Sigmoid colon (tissue), 7 donors: Measurements from ENCODE around the gene LDB2. TPM values are rescaled to one million over a fixed set of nuclear protein-coding genes. Genes with fewer than 3 reads are reported as not detected.

Experiments
- DNase-seq: peaks from one replicate; pipeline ENCODE4 v3.0.0-alpha.2; 2019
- H3K27ac ChIP-seq, 4 donors: fragments of 200-600 bp; sonication (generic); one replicate each; pipeline ENCODE4 v1.5.1; 2016 to 2019; ENCODE audit warnings: mild to moderate bottlenecking in 1 of 4
- H3K27me3 ChIP-seq, 3 donors: fragments of 200-600 bp; sonication (generic); one replicate each; pipeline ENCODE4 v1.5.1; 2019; ENCODE audit warnings: mild to moderate bottlenecking in 1 of 3
- H3K36me3 ChIP-seq, 4 donors: fragments of 200-600 bp; sonication (generic); one replicate each; pipeline ENCODE4 v1.5.1; 2016 to 2019
- H3K4me1 ChIP-seq, 4 donors: fragments of 200-600 bp; sonication (generic); one replicate each; pipeline ENCODE4 v1.5.1; 2017 to 2019
- H3K4me3 ChIP-seq, 4 donors: fragments of 200-600 bp; sonication (generic); one replicate each; pipeline ENCODE4 v1.5.1; 2017 to 2019; ENCODE audit warnings: mild to moderate bottlenecking in 2 of 4, moderate library complexity in 1 of 4
- H3K9me3 ChIP-seq, 4 donors: fragments of 200-600 bp in 3 of 4; sonication (generic) in 3 of 4; one replicate each; pipeline versions ENCODE4 v1.5.1 to v1.6.1; 2013 to 2019
- CTCF ChIP-seq, 4 experiments: fragments of 450-650 bp in 3 of 4; fragments of 200-600 bp in 1 of 4; IDR thresholded peaks; one replicate each; pipeline ENCODE4 v1.5.1; 2016 to 2019; ENCODE audit warnings: antibody characterized with exemption in 4 of 4, mild to moderate bottlenecking in 3 of 4, moderate library complexity in 2 of 4
- EP300 ChIP-seq, 4 donors: sonication (generic); formaldehyde crosslinking; IDR thresholded peaks; one replicate each; pipeline ENCODE4 v1.6.1; 2017; ENCODE audit warnings: antibody characterized with exemption in 4 of 4
- POLR2A ChIP-seq, 2 donors: fragments of 450-650 bp; IDR thresholded peaks; one replicate each; pipeline ENCODE4 v1.6.1; 2016; ENCODE audit warnings: antibody characterized with exemption in 2 of 2, mild to moderate bottlenecking in 2 of 2, moderate library complexity in 2 of 2
- POLR2AphosphoS5 ChIP-seq, 4 donors: sonication (generic); formaldehyde crosslinking; IDR thresholded peaks; one replicate each; pipeline ENCODE4 v1.6.1; 2017; ENCODE audit warnings: antibody characterized with exemption in 4 of 4
- WGBS, 2 donors: extraction: QIAGEN DNeasy Blood & Tissue Kit; methylation state at CpG; one replicate each; pipeline ENCODE4 v1.1.7; 2013; 5-methylcytosine and 5-hydroxymethylcytosine counted together
- intact Hi-C: fragments of 100-400 bp; cut with DNase I; formaldehyde crosslinking; loops from one replicate; pipeline ENCODE4 v1.15.1; 2023
- polyA plus RNA-seq, 3 donors: library from polyadenylated mRNA; stranded (reverse); fragments of 200-250 nt; gene quantifications; one replicate each; pipeline ENCODE4 v1.2.3, GENCODE V29; 2013
- total RNA-seq, 4 donors: library from RNA; depleted of rRNA; stranded (reverse); fragments of >200 nt; gene quantifications; one replicate each; pipeline ENCODE4 v1.1.0, GENCODE V29; 2016
- donor health status: healthy with polysubstance abuse.
- donor health status: Bipolar disorder and iron deficiency.
- donor health status: healthy.

The LDB2 gene
- total and polyA plus RNA-seq, 7 donors: 2.1 to 28.5 (median 18.3) TPM

DNA sequence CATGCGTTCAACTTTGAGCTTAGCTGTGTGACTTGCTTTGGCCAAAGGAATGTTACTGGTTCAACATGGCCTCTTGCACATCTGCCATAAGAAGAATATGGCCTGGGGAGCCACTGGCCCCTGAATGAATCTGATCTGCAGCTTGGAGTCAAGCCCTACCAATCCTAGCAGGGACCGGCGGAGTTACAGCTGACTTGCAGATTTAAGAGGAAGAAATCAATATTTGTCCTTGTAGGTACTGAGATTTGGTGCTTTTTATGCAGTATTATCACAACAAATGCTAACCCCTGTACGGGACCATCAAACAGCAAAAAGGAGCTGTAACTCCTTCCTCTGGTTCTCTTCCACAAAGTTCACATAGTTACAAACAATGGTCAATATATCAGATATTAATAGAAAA lies 252.0 kb downstream of the LDB2 start:
- no peak for TF ChIP-seq EP300 (IDR thresholded peaks at IDR 0.05)
- no peak for TF ChIP-seq POLR2A (IDR thresholded peaks at IDR 0.05)
- no peak for TF ChIP-seq CTCF (IDR thresholded peaks at IDR 0.05)
- no peak for TF ChIP-seq POLR2AphosphoS5 (IDR thresholded peaks at IDR 0.05)
- intact Hi-C loops: no loop called here
- H3K4me1 ChIP-seq: no peaks in the 10 kb centered on the region
- no peak for DNase-seq
- H3K27ac ChIP-seq: no peak overlapping the region
- H3K9me3 ChIP-seq: no peaks in the 10 kb centered on the region
- no peak overlapping the region for H3K4me3 ChIP-seq
- no peaks in the 10 kb centered on the region for H3K27me3 ChIP-seq
- WGBS, 2 donors: 85 to 87% methylated on average over 4 of the region's 4 CpGs
- no peaks in the 10 kb centered on the region for H3K36me3 ChIP-seq

DNA sequence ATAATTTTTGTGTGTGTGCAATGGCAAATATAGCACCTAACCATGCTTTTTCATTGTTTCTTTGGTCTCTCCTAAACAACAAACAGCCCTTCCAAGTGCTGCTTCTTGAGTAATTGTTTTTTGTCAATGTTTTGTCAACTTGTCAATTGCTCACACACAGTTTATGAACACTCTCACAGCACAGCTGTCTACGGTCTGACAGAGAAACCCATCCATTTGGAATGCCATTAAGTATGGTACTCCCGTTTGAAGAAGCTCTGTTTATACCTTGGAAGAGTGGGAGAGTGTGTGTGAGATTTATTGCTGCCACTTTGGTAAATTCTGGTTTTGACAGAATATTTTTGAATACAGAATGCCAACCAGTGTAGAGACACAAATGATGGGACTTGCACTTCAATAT lies 254.6 kb downstream of the LDB2 start:
- 43 to 65% methylated on average over 2 of the region's 2 CpGs for whole genome bisulfite sequencing, 2 donors
- H3K27me3 ChIP-seq: no peaks in the 10 kb centered on the region
- intact Hi-C loops: no loop called here

GRCh38 chr4:16642897-16643296 lies 255.5 kb downstream of the LDB2 start:
- 76 to 77% methylated on average over 5 of the region's 5 CpGs for WGBS, 2 donors
- Histone ChIP-seq H3K27me3 (no peaks in the 10 kb centered on the region), H3K36me3 (no peaks in the 10 kb centered on the region), H3K4me1 (no peaks in the 10 kb centered on the region), H3K9me3 (no peaks in the 10 kb centered on the region), H3K4me3 (no peak overlapping the region), H3K27ac (no peak overlapping the region)
- intact Hi-C loops: no loop called here
- DNase-seq: no peak
- no peak for TF ChIP-seq POLR2AphosphoS5 (IDR thresholded peaks at IDR 0.05)
- TF ChIP-seq CTCF (IDR thresholded peaks at IDR 0.05): no peak
- no peak for TF ChIP-seq POLR2A (IDR thresholded peaks at IDR 0.05)
- TF ChIP-seq EP300 (IDR thresholded peaks at IDR 0.05): no peak

More for the DNA sequence above, 254.6 kb downstream of the LDB2 start:
- Histone ChIP-seq H3K27ac (no peak overlapping the region), H3K9me3 (no peaks in the 10 kb centered on the region), H3K4me3 (no peak overlapping the region), H3K4me1 (no peaks in the 10 kb centered on the region), H3K36me3 (no peaks in the 10 kb centered on the region)
- DNase-seq: no peak
- TF ChIP-seq POLR2AphosphoS5 (IDR thresholded peaks at IDR 0.05): no peak
- TF ChIP-seq EP300 (IDR thresholded peaks at IDR 0.05): no peak
- TF ChIP-seq CTCF (IDR thresholded peaks at IDR 0.05): no peak
- no peak for TF ChIP-seq POLR2A (IDR thresholded peaks at IDR 0.05)

DNA sequence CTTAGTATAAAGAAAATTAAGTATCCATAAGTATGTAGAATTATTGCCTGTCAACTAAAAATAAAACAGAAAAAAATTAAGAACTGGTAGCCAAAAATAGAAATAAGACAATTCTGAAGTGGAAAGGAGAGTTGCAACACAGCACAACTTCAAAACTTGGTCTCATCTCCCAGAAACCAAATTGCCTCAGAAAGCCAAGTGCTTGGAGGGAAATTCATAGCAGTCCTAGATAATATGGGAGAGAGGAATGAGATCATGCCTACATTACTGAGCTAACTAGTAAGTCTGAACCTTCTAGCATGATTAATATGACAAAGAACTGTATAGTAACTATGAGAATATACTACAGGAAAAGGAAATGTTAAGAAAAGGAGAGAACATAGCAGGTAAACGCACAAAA lies 256.5 kb downstream of the LDB2 start:
- H3K27me3 ChIP-seq: no peaks in the 10 kb centered on the region
- H3K9me3 ChIP-seq: no peaks in the 10 kb centered on the region
- H3K4me1 ChIP-seq: no peaks in the 10 kb centered on the region
- no peak overlapping the region for H3K4me3 ChIP-seq
- no peak for DNase-seq
- no peak overlapping the region for H3K27ac ChIP-seq
- no peaks in the 10 kb centered on the region for H3K36me3 ChIP-seq
- TF ChIP-seq POLR2AphosphoS5 (IDR thresholded peaks at IDR 0.05) (no peak), CTCF (IDR thresholded peaks at IDR 0.05) (no peak), EP300 (IDR thresholded peaks at IDR 0.05) (no peak), POLR2A (IDR thresholded peaks at IDR 0.05) (no peak)
- 37 to 46% methylated on average over 1 of the region's 1 CpG for WGBS, 2 donors
- intact Hi-C loops: no loop called here

- Histone ChIP-seq H3K9me3 (no peaks in the 10 kb centered on the region), H3K27me3 (no peaks in the 10 kb centered on the region), H3K4me1 (no peaks in the 10 kb centered on the region), H3K27ac (no peak overlapping the region), H3K4me3 (no peak overlapping the region), H3K36me3 (no peaks in the 10 kb centered on the region)
- WGBS, 2 donors: 42 to 67% methylated on average over 4 of the region's 4 CpGs
- no peak for TF ChIP-seq EP300 (IDR thresholded peaks at IDR 0.05)
- no peak for TF ChIP-seq CTCF (IDR thresholded peaks at IDR 0.05)
- TF ChIP-seq POLR2AphosphoS5 (IDR thresholded peaks at IDR 0.05): no peak
- TF ChIP-seq POLR2A (IDR thresholded peaks at IDR 0.05): no peak
- intact Hi-C loops: no loop called here
- DNase-seq: no peak
Measured at GRCh38 chr4:16636912-16637630, 261.4 kb downstream of the LDB2 start.
